Colonic mucosa (tissue), 4 donors: ENCODE results near the gene IER5L. TPM values are rescaled to one million over a fixed set of nuclear protein-coding genes. Genes with fewer than 3 reads are reported as not detected.
"Not testable (repeated sequence)": the region's sequence is repeated elsewhere in the genome, so short reads cannot be mapped to it uniquely, and the experiment has no call there.

Source experiments
- DNase-seq: peaks from one replicate; pipeline ENCODE4 v3.0.0-alpha.2; 2020
- H3K27ac ChIP-seq: fragments of 200-600 bp; one replicate; pipeline ENCODE4 v1.8.0; 2021
- H3K27me3 ChIP-seq: fragments of 200-600 bp; one replicate; pipeline ENCODE4 v1.8.0; 2021
- H3K36me3 ChIP-seq: fragments of 200-600 bp; one replicate; pipeline ENCODE4 v1.8.0; 2021
- H3K4me1 ChIP-seq: fragments of 200-600 bp; one replicate; pipeline ENCODE4 v1.8.0; 2021; ENCODE audit warnings: mild to moderate bottlenecking
- H3K4me3 ChIP-seq: fragments of 200-600 bp; one replicate; pipeline ENCODE4 v1.8.0; 2021
- H3K9ac ChIP-seq, 2 donors: one replicate each; pipeline ENCODE4 v1.7.0; 2013; ENCODE audit warnings: control low read depth in 2 of 2, low read depth in 2 of 2, low read length in 2 of 2
- H3K9me3 ChIP-seq: fragments of 200-600 bp; one replicate; pipeline ENCODE4 v1.8.0; 2021
- intact Hi-C: fragments of 100-400 bp; cut with DNase I; formaldehyde crosslinking; loops from one replicate; pipeline ENCODE4 v1.14.1; 2022
- total RNA-seq, 2 donors: library from RNA; stranded (reverse); fragmentation: NEBNext Ultra II Directional in 1 of 2; extraction: Animal tissue kit (Norgen Biotek cat#: 25700) in 1 of 2; gene quantifications; one replicate each; pipeline ENCODE4 v1.2.1, GENCODE V29; 2021
- TF ChIP-seq, protein P1 (sequence below): fragments of 200-600 bp; IDR thresholded peaks from one replicate; pipeline ENCODE4 v1.8.0; 2022; ENCODE audit warnings: antibody characterized with exemption, mild to moderate bottlenecking
- donor health status: healthy.
- donor health status: DM: no; HTN: no; CAD: no.
- donor health status: DM: no; HTN: no; CAD: no.

Gene IER5L
- total RNA-seq, 2 donors from 2014 or later: 9.1 to 9.6 TPM

- Histone ChIP-seq H3K9ac (no peak overlapping the region), H3K4me1 (no peaks in the 10 kb centered on the region), H3K27ac (no peak overlapping the region), H3K9me3 (no peaks in the 10 kb centered on the region), H3K4me3 (no peak overlapping the region), H3K36me3 (no peaks in the 10 kb centered on the region), H3K27me3 (no peaks in the 10 kb centered on the region)
- intact Hi-C loops: no loop called here
- TF ChIP-seq, protein P1, sequence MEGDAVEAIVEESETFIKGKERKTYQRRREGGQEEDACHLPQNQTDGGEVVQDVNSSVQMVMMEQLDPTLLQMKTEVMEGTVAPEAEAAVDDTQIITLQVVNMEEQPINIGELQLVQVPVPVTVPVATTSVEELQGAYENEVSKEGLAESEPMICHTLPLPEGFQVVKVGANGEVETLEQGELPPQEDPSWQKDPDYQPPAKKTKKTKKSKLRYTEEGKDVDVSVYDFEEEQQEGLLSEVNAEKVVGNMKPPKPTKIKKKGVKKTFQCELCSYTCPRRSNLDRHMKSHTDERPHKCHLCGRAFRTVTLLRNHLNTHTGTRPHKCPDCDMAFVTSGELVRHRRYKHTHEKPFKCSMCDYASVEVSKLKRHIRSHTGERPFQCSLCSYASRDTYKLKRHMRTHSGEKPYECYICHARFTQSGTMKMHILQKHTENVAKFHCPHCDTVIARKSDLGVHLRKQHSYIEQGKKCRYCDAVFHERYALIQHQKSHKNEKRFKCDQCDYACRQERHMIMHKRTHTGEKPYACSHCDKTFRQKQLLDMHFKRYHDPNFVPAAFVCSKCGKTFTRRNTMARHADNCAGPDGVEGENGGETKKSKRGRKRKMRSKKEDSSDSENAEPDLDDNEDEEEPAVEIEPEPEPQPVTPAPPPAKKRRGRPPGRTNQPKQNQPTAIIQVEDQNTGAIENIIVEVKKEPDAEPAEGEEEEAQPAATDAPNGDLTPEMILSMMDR: no peak
- DNase-seq: no peak
Observed at GRCh38 chr9:129194221-129194620, 16.2 kb upstream of the IER5L start.

- intact Hi-C loops: no loop called here
- no peaks in the 10 kb centered on the region for H3K9me3 ChIP-seq
- no peak for DNase-seq
- H3K27ac ChIP-seq: no peak overlapping the region
- no peak overlapping the region for H3K9ac ChIP-seq
- H3K36me3 ChIP-seq: no peaks in the 10 kb centered on the region
- TF ChIP-seq, protein P1: no peak
- no peak overlapping the region for H3K4me3 ChIP-seq
- no peaks in the 10 kb centered on the region for H3K27me3 ChIP-seq
- no peaks in the 10 kb centered on the region for H3K4me1 ChIP-seq
Observed at GRCh38 chr9:129193655-129194054, 15.6 kb upstream of the IER5L start.

DNA sequence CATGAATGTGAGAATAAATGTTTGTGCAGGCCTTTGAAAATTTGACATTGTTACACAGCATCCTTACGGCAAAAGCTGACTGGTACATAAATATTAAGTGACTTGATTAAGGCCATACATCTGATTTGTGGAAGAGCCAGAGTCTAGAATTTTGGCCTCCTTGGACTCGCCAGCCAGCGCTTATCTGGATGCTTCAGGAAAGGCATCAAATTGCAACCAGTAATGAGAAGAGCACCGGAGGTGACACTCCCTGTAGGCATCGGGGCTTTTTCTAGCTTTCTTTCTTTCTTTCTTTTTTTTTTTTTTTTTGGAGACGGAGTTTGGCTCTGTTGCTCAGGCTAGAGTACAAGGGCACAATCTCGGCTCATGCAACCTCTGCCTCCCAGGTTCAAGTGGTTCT, 13.2 kb upstream of the IER5L start:
- TF ChIP-seq, protein P1: no peak
- no peaks in the 10 kb centered on the region for H3K36me3 ChIP-seq
- H3K9me3 ChIP-seq: no peaks in the 10 kb centered on the region
- H3K9ac ChIP-seq: no peak overlapping the region
- no peak for DNase-seq
- H3K4me1 ChIP-seq: no peaks in the 10 kb centered on the region
- no peak overlapping the region for H3K27ac ChIP-seq
- intact Hi-C loops: no loop called here
- no peaks in the 10 kb centered on the region for H3K27me3 ChIP-seq
- no peak overlapping the region for H3K4me3 ChIP-seq

GRCh38 chr9:129189971-129190370, 11.9 kb upstream of the IER5L start:
- H3K36me3 ChIP-seq, intact Hi-C loops, H3K27ac ChIP-seq, H3K9me3 ChIP-seq, H3K4me1 ChIP-seq, H3K27me3 ChIP-seq, DNase-seq, H3K4me3 ChIP-seq, H3K9ac ChIP-seq: not testable (repeated sequence)

DNA sequence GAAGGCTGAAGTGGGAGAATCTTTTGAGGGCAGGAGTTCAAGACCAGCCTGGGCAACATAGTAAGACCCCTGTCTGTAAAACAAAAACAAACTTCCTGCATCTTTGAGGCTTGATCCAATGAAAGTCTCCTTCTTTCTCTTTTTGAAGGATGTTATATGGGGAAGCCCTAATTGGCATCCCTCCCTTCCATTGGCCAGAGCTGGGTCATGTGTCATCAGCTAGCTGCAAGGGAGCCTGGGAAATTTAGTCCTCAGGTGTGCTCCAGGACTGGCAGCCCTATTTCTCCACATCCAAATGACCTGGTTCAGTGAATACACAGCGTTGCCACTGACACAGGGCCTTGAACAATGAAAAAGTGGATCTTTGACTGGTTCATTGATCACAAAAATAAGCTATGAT, 9.0 kb upstream of the IER5L start:
- no peak for DNase-seq
- TF ChIP-seq, protein P1: no peak
- no peak overlapping the region for H3K27ac ChIP-seq
- H3K4me3 ChIP-seq: no peak overlapping the region
- no peak overlapping the region for H3K9ac ChIP-seq
- intact Hi-C loops: no loop called here
- H3K27me3 ChIP-seq: no peaks in the 10 kb centered on the region
- H3K4me1 ChIP-seq: peaks cover 9% of the 10 kb centered on the region
- H3K9me3 ChIP-seq: no peaks in the 10 kb centered on the region
- no peaks in the 10 kb centered on the region for H3K36me3 ChIP-seq

- intact Hi-C loops: no loop called here
Observed at GRCh38 chr9:129185991-129186390, 7.9 kb upstream of the IER5L start.

More at GRCh38 chr9:129185991-129186390, 7.9 kb upstream of the IER5L start:
- TF ChIP-seq, protein P1: no peak
- no peaks in the 10 kb centered on the region for H3K27me3 ChIP-seq
- H3K9me3 ChIP-seq: no peaks in the 10 kb centered on the region
- H3K4me3 ChIP-seq: no peak overlapping the region
- no peaks in the 10 kb centered on the region for H3K36me3 ChIP-seq
- H3K4me1 ChIP-seq: peaks cover 17% of the 10 kb centered on the region
- no peak overlapping the region for H3K27ac ChIP-seq
- no peak for DNase-seq
- H3K9ac ChIP-seq: no peak overlapping the region
